ENCODE data around the gene SND1. TPM values are rescaled to one million over a fixed set of nuclear protein-coding genes. Genes with fewer than 3 reads are reported as not detected.
A peak's percentile ranks its signal among the peaks of the same experiment; 100 is the strongest.

SND1 gene
- total RNA-seq, 2 experiments from 2014 or later, result 169 to 174 TPM

DNA sequence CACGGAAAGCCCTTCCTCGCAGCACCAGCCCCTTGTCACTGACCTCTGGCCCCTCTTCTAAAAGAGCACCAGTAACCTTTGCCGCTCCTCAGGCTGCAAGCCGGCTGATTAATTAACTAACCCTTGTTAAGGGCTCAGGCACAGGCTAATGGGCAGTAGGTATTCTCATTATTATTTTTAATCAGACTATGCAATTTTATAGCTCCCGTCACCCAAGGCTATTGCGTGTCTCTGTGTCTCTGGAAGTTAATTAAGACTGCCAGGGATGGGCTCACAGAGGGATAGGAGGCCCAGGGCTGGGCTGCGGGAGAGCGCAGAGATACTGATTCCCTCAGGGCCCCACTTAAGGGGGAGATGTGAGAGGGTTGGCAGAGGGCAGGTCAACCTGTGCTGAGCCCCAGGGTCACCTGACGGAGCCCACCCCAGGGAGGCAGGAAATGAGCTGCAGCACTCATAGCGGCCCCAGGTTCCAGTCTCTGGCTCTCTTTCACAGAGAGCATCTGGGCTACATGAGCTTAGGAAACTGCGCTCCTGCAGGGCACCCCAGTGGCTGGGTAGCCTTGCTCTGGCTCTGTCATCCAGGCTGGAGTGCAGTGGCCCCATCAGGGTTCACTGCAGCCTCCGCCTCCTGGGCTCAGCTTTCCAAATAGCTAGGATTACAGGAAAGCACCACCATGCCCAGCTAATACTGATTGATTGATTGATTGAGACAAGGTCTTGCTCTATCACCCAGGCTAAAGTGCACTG lies 471.5 kb downstream of the SND1 start:
- POLR2A ChIA-PET, result no interaction called here
- ATAC-seq (no peak), DNase-seq (no peak)
- Mint-ChIP-seq H3K36me3 (ENCODE audit: low read depth) (no peaks in the 10 kb centered on the region), H3K27ac (no peak overlapping the region), H3K9me3 (ENCODE audit: insufficient read depth) (no peaks in the 10 kb centered on the region), H3K4me3 (no peak overlapping the region), H3K4me1 (ENCODE audit: low read depth) (peaks cover 11% of the 10 kb centered on the region), H3K27me3 (ENCODE audit: low read depth) (peaks cover 17% of the 10 kb centered on the region)
- CTCF ChIA-PET, result interaction anchor here (1.6 to 4.4 kb wide), 2 partner anchors 12 to 86 kb away, joined by 5 to 18 read pairs; no protein-coding TSS in a partner anchor

DNA sequence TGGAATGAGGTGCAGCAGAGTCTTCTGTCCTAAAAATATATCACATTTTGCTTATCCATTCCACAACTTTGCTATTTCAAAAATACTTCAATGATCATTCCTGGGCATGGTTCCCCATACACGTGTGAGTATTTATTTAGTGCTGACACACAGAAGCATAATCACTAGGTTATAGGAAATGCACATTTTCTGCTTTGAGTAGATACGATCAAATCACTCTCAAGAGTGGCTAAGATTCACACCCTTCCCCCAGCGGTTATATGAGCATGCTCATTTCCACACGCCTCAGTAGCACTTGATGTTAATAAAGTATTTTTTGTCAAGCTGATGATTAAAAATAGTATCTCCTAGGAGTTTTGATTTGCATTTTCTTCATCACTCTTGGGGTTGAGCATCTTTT lies 472.8 kb downstream of the SND1 start:
- ATAC-seq, result no peak
- no peak overlapping the region for H3K4me3 Mint-ChIP-seq
- H3K27me3 Mint-ChIP-seq (ENCODE audit: low read depth), result peaks cover 18% of the 10 kb centered on the region
- peaks cover 2% of the 10 kb centered on the region for H3K4me1 Mint-ChIP-seq (ENCODE audit: low read depth)
- no peak overlapping the region for H3K27ac Mint-ChIP-seq
- ChIA-PET CTCF (interaction anchor here (4.4 kb wide), 1 partner anchor 10 kb away, joined by 18 read pairs; no protein-coding TSS in a partner anchor), POLR2A (no interaction called here)
- H3K9me3 Mint-ChIP-seq (ENCODE audit: insufficient read depth), result no peaks in the 10 kb centered on the region
- no peaks in the 10 kb centered on the region for H3K36me3 Mint-ChIP-seq (ENCODE audit: low read depth)
- DNase-seq, result no peak

DNA sequence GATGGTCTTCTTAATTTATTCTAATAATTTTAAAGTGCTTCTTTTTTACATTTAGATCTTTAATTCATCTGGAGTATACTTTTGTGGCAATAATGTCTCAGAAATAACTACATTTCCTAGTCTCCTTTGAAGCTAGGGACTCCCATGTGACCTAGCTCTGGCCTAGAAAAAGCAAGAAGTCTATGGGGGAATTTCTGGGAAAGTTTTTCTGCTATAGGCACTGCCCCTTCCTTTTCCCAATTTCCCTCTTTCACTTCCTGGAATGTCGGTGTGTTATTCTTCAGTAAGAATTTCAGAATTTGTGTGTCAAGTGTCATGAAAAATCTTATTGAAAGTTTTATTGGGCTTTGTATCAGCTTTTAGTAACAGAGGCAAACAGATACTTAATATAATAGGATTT lies 473.8 kb downstream of the SND1 start:
- H3K27ac Mint-ChIP-seq, result no peak overlapping the region
- H3K4me3 Mint-ChIP-seq, result no peak overlapping the region
- ChIA-PET CTCF (interaction anchor here (0.6 to 4.4 kb wide), 2 partner anchors 9 to 78 kb away, joined by 4 to 18 read pairs; no protein-coding TSS in a partner anchor), POLR2A (interaction anchor here (0.7 kb wide), 1 partner anchor 46 kb away, joined by 3 read pairs; no protein-coding TSS in a partner anchor)
- DNase-seq (no peak), ATAC-seq (no peak)
- H3K4me1 Mint-ChIP-seq (ENCODE audit: low read depth), result peaks cover 2% of the 10 kb centered on the region
- H3K9me3 Mint-ChIP-seq (ENCODE audit: insufficient read depth), result no peaks in the 10 kb centered on the region
- no peaks in the 10 kb centered on the region for H3K36me3 Mint-ChIP-seq (ENCODE audit: low read depth)
- H3K27me3 Mint-ChIP-seq (ENCODE audit: low read depth), result peaks cover 16% of the 10 kb centered on the region

DNA sequence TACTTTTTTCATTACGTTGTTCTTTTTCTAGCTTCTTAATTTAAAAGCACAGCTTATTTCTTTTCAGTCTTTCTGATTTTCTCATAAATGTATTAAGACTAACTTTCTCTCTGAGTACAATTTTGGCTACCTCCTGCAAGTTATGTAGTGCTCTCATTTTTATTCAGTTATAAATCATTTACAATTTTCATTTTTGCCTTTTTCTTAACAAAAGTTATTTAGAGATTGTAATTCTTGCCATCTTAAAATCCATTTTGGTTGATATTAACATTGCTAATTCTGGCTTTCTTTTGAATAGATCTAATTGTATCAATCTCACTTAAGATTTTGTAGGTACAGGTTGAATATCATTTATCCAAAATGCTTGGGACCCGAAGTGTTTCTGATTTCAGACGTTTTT lies 476.4 kb downstream of the SND1 start:
- no peak overlapping the region for H3K27ac Mint-ChIP-seq
- peaks cover 28% of the 10 kb centered on the region for H3K27me3 Mint-ChIP-seq (ENCODE audit: low read depth)
- no peak overlapping the region for H3K4me3 Mint-ChIP-seq
- DNase-seq, result no peak
- ATAC-seq, result no peak
- ChIA-PET CTCF (interaction anchor here (2.3 kb wide), 1 partner anchor 81 kb away, joined by 9 read pairs; no protein-coding TSS in a partner anchor), POLR2A (no interaction called here)
- H3K9me3 Mint-ChIP-seq (ENCODE audit: insufficient read depth), result no peaks in the 10 kb centered on the region
- peaks cover 2% of the 10 kb centered on the region for H3K4me1 Mint-ChIP-seq (ENCODE audit: low read depth)
- no peaks in the 10 kb centered on the region for H3K36me3 Mint-ChIP-seq (ENCODE audit: low read depth)

DNA sequence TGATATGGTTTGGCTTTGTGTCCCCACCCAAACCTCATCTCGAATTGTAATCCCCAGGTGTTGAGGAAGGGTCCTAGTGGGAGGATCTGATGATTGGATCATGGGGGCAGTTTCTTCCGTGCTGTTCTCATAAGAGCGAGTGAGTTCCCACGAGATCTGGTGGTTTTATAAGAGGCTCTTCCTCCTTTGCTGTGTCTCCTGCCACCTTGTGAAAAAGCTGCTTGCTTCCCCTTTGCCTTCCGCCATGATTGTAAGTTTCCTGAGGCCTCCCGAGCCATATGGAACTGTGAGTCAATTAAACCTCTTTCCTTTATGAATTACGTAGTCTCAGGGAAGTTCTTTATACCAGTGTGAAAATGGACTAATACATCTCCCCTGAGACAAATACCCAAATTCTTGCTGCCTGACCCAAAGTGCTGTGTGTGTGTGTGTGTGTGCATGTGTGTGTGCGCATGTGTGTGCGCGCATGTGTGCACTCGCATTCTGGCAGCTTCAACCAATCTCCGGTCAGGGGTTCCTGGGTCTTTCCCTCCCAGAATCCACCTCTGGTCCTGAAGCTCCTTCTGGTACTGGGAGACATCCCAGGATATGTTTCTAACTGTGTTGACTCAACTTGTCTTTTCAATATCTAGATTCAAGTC lies 477.4 kb downstream of the SND1 start:
- H3K27ac Mint-ChIP-seq, result no peak overlapping the region
- peaks cover 2% of the 10 kb centered on the region for H3K4me1 Mint-ChIP-seq (ENCODE audit: low read depth)
- CTCF ChIA-PET, result interaction anchor here (0.7 to 2.3 kb wide), 2 partner anchors 17 to 80 kb away, joined by 3 to 9 read pairs; no protein-coding TSS in a partner anchor
- no peaks in the 10 kb centered on the region for H3K9me3 Mint-ChIP-seq (ENCODE audit: insufficient read depth)
- H3K27me3 Mint-ChIP-seq (ENCODE audit: low read depth), result peaks cover 37% of the 10 kb centered on the region
- no peak overlapping the region for H3K4me3 Mint-ChIP-seq
- DNase-seq (no peak), ATAC-seq (no peak)
- H3K36me3 Mint-ChIP-seq (ENCODE audit: low read depth), result no peaks in the 10 kb centered on the region
- POLR2A ChIA-PET, result no interaction called here

DNA sequence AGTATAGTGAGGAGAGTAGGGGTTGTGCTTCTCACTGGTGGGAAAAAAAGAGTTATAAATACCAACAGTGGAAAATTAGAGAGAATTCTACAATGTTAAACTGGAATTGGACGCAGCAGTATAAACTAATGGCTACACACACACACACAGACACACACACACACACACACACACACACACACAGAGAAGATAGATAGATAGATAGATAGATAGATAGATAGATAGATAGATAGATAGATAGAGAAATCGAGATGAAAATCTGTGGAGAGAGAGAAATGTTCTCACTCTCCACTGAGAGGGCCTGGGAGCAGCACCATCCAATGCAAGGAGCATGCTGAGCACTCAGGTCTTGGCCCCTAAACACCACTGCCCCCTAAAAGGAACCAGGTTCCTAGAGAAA lies 479.1 kb downstream of the SND1 start:
- CTCF ChIA-PET, result no interaction called here
- Mint-ChIP-seq H3K27ac (no peak overlapping the region), H3K4me1 (ENCODE audit: low read depth) (peaks cover 12% of the 10 kb centered on the region), H3K36me3 (ENCODE audit: low read depth) (peaks cover 3% of the 10 kb centered on the region), H3K9me3 (ENCODE audit: insufficient read depth) (no peaks in the 10 kb centered on the region), H3K27me3 (ENCODE audit: low read depth) (peaks cover 38% of the 10 kb centered on the region), H3K4me3 (no peak overlapping the region)
- no peak for ATAC-seq
- POLR2A ChIA-PET, result no interaction called here
- no peak for DNase-seq

DNA sequence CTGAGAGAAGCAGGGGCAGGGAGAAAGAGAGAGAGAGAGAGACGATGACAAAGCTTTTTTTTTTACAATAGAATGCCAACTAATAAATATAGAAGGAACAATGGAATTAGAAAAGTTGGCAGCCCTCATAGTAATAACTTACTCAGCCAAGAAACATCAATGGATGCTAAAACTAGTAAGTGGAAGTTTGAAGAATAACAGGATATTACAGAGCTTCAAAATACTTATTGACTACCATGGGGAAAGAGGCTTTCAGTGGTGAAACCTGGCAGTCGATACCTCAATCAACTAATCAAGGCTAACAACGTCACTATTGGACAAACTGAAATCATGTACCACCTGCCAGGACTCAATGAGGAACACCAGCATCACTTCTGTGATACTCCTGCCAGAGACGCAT lies 479.7 kb downstream of the SND1 start:
- peaks cover 39% of the 10 kb centered on the region for H3K27me3 Mint-ChIP-seq (ENCODE audit: low read depth)
- no peak for ATAC-seq
- ChIA-PET CTCF (no interaction called here), POLR2A (no interaction called here)
- H3K4me3 Mint-ChIP-seq, result no peak overlapping the region
- no peak overlapping the region for H3K27ac Mint-ChIP-seq
- no peak for DNase-seq
- peaks cover 3% of the 10 kb centered on the region for H3K36me3 Mint-ChIP-seq (ENCODE audit: low read depth)
- H3K4me1 Mint-ChIP-seq (ENCODE audit: low read depth), result peaks cover 14% of the 10 kb centered on the region
- no peaks in the 10 kb centered on the region for H3K9me3 Mint-ChIP-seq (ENCODE audit: insufficient read depth)

DNA sequence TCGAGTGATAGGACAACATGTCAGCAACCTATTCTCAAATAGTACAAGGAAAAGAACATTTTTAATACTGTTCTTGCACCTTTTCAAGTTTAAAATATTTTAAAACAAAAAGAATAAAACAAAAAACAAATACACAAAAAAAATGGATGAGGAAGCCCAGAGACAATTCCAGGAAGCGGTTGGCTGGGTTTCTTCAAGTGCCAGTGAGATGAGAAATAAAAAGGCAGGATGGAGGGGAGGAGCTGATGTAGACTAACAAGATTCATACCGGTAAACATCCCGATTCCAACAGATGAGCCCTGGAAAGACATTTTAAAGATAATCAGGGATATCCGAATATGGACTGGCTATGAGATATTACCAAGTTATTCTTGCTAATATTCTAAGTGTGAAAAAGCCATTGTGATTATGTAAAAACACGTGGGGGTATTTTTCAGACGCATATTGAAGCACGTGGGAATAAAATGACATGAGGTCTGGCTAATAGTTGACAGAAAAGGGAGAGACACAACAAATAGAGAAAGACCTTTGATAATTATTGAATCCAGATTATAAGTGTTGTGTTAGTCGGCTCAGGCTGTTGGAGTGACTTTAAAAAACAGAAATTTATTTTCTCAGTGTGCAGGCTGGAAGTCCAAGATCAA lies 480.6 kb downstream of the SND1 start:
- Mint-ChIP-seq H3K27ac (no peak overlapping the region), H3K36me3 (ENCODE audit: low read depth) (peaks cover 3% of the 10 kb centered on the region), H3K9me3 (ENCODE audit: insufficient read depth) (no peaks in the 10 kb centered on the region), H3K4me1 (ENCODE audit: low read depth) (peaks cover 14% of the 10 kb centered on the region), H3K4me3 (no peak overlapping the region), H3K27me3 (ENCODE audit: low read depth) (peaks cover 43% of the 10 kb centered on the region)
- CTCF ChIA-PET, result no interaction called here
- POLR2A ChIA-PET, result no interaction called here
- ATAC-seq (no peak), DNase-seq (no peak)

DNA sequence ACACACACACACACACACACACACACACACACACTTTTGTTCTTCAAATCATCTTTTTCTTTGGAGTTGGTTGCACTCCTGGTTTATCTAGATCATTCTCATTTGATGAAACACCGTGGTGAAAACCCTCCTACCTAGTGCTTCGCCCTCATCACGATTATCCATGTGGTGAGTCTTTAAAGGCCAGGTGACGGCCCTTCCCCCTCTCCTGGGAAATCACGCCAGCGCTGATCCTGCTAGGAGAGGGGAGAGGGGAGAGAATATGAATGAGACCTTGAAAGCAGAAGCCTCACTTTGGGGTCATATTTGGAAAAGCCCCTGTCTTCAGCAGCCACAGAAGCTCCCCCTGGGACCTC lies 483.1 kb downstream of the SND1 start:
- ChIA-PET POLR2A (interaction anchor here (0.6 kb wide), 1 partner anchor 987 kb away, joined by 3 read pairs; no protein-coding TSS in a partner anchor), CTCF (interaction anchor here (1.0 to 6.1 kb wide), 29 partner anchors 7 to 461 kb away, joined by 3 to 80 read pairs (median 5); no protein-coding TSS in a partner anchor)
- Mint-ChIP-seq H3K27me3 (ENCODE audit: low read depth) (peaks cover 51% of the 10 kb centered on the region), H3K4me1 (ENCODE audit: low read depth) (peaks cover 14% of the 10 kb centered on the region), H3K36me3 (ENCODE audit: low read depth) (peaks cover 3% of the 10 kb centered on the region), H3K9me3 (ENCODE audit: insufficient read depth) (no peaks in the 10 kb centered on the region), H3K27ac (no peak overlapping the region), H3K4me3 (peak overlapping the region; percentile 35)
- ATAC-seq (no peak), DNase-seq (no peak)

DNA sequence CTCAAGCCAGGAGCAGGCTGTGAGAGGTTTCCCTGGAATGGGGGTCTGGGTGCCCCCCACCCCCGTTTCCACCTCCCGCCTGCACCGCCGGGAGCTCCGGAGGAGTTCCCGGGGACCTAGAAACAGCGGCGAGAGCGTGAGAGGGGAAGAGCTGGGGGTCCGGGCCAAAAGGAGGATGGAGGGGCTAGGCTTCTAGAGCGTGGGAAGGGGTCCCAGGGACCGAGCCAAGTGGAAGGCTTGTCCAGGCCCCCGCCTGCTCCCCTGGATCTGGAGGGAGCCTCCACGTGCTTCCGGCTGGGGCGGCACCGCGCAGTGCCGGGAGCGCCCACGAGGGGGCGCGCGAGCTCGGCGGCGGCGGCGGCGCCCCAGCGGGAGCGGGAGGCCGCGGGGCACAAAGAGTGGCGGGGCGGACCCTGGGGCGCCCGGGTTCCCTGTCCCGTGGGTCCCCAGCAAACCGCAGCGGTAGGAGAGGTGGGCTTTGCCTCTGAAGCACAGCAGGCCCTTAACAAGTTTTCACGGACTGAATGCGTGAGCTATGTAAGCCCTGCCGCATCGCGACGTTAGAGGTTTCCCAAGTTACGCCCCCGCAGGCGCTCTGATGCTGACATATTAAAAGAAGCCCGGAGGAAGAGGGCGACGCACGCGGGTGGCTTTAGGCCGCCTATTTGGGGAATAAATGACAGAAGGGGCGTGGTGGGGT lies 483.7 kb downstream of the SND1 start:
- ATAC-seq (peak; percentile 98), DNase-seq (peak; percentile 60)
- ChIA-PET CTCF (interaction anchor here (0.7 to 6.1 kb wide), 36 partner anchors 8 to 461 kb away, joined by 3 to 80 read pairs (median 4); no protein-coding TSS in a partner anchor), POLR2A (interaction anchor here (0.6 to 1.3 kb wide), 3 partner anchors 27 to 988 kb away, joined by 3 to 4 read pairs (median 3); no protein-coding TSS in a partner anchor)
- H3K36me3 Mint-ChIP-seq (ENCODE audit: low read depth), result peaks cover 3% of the 10 kb centered on the region
- peaks cover 14% of the 10 kb centered on the region for H3K4me1 Mint-ChIP-seq (ENCODE audit: low read depth)
- peak overlapping the region; percentile 69 for H3K4me3 Mint-ChIP-seq
- peaks cover 51% of the 10 kb centered on the region for H3K27me3 Mint-ChIP-seq (ENCODE audit: low read depth)
- H3K9me3 Mint-ChIP-seq (ENCODE audit: insufficient read depth), result no peaks in the 10 kb centered on the region
- H3K27ac Mint-ChIP-seq, result no peak overlapping the region

DNA sequence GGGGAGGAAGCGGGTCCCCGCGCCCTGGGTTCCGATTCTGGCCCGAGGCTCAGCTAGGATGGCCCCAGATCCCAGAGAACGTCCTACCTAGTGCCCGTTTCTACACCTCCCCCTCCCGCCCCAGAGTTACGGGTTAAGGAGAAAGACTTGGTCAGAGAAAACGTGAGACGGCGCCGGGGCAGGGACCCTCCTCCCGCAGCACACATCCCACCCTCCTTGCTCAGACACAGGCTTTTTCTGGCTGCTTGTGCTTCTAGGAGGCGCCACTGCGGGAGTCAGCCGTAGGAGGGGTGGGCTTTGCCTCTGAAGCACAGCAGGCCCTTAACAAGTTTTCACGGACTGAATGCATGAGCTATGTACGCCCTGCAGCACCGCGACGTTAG lies 484.2 kb downstream of the SND1 start:
- Mint-ChIP-seq H3K4me1 (ENCODE audit: low read depth) (peaks cover 14% of the 10 kb centered on the region), H3K36me3 (ENCODE audit: low read depth) (peaks cover 3% of the 10 kb centered on the region), H3K4me3 (peak overlapping the region; percentile 69), H3K27me3 (ENCODE audit: low read depth) (peaks cover 52% of the 10 kb centered on the region), H3K27ac (no peak overlapping the region), H3K9me3 (ENCODE audit: insufficient read depth) (no peaks in the 10 kb centered on the region)
- ATAC-seq (no peak), DNase-seq (no peak)
- ChIA-PET POLR2A (interaction anchor here (1.1 to 1.3 kb wide), 2 partner anchors 28 to 71 kb away, joined by 3 to 4 read pairs; no protein-coding TSS in a partner anchor), CTCF (interaction anchor here (0.7 to 6.1 kb wide), 32 partner anchors 9 to 462 kb away, joined by 3 to 80 read pairs (median 4); no protein-coding TSS in a partner anchor)

All from activated CD8-positive, alpha-beta T cell treated with anti-CD3 and anti-CD28 coated beads, Interleukin-2, amount 10 ng/mL, durations not matched to agents 7 days and 5 days (primary cell).